ENCODE measurements around the gene HSF4.

The HSF4 gene

DNA sequence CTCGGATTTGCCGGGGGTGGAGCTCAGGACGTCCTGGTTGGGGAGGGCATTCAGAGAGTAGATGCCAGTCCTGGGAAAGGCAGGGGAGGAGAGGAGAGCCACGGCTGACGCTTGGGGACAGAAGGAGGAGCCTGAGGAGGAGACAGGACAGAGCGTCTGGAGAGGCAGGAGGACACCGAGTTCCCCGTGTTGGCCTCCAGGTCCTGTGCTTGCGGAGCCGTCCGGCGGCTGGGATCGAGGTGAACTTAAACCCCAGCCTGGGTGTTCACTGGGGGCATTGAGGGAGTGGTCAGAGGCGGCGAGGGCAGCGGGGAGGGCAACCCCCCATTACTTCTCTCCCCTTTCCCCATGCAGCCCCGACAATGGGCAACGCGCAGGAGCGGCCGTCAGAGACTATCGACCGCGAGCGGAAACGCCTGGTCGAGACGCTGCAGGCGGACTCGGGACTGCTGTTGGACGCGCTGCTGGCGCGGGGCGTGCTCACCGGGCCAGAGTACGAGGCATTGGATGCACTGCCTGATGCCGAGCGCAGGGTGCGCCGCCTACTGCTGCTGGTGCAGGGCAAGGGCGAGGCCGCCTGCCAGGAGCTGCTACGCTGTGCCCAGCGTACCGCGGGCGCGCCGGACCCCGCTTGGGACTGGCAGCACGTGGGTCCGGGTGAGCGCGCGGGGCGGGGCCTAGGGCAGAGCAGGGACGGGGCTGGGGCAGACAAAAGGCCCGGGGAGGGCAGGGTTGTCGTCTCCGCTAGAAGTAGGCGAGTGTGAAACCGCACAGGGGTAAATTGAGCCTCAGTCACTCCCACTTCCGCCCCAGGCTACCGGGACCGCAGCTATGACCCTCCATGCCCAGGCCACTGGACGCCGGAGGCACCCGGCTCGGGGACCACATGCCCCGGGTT lies 9.5 kb downstream of the HSF4 start:
- TF ChIP-seq CTCF (IDR thresholded peaks at IDR 0.05; ENCODE audit: low read depth, low read length, missing control alignments) = no peak
- DNase-seq (ENCODE audit: extremely low read depth, low read depth) = no peak
- peak overlapping the region; percentile 43 for H3K4me3 ChIP-seq (replicated peaks; ENCODE audit: low read depth, low read length)

GRCh38 chr16:67174706-67175231 lies 10.2 kb downstream of the HSF4 start:
- peak overlapping the region; percentile 43 for H3K4me3 ChIP-seq (replicated peaks; ENCODE audit: low read depth, low read length)
- DNase-seq (ENCODE audit: extremely low read depth, low read depth) = no peak
- TF ChIP-seq CTCF (IDR thresholded peaks at IDR 0.05; ENCODE audit: low read depth, low read length, missing control alignments) = no peak

DNA sequence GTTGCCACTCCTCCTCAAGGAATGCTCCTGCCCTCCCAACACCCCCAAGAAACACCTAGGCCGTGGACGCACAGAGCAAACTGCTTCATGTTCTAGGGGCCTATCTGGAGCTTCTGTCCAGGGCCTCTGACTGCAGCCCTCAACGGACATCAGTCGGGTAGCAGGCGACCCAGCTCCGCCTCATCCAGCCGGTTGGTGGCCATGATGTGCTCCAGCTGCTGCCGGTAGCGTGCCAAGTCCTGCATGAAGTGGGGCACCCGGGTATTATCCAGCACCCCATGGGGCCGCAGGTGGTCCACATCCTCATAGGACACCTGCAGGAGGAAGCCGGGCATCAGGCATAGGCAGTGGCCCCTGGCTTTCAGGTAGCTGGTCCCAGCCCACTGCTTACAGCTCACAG lies 12.1 kb downstream of the HSF4 start:
- DNase-seq (ENCODE audit: extremely low read depth, low read depth) = no peak
- no peak overlapping the region for H3K4me3 ChIP-seq (replicated peaks; ENCODE audit: low read depth, low read length)
- TF ChIP-seq CTCF (IDR thresholded peaks at IDR 0.05; ENCODE audit: low read depth, low read length, missing control alignments) = no peak

GRCh38 chr16:67177743-67178699 lies 13.5 kb downstream of the HSF4 start:
- no peak for TF ChIP-seq CTCF (IDR thresholded peaks at IDR 0.05; ENCODE audit: low read depth, low read length, missing control alignments)
- DNase-seq (ENCODE audit: extremely low read depth, low read depth) = no peak
- H3K4me3 ChIP-seq (replicated peaks; ENCODE audit: low read depth, low read length) = peak overlapping the region; percentile 15

DNA sequence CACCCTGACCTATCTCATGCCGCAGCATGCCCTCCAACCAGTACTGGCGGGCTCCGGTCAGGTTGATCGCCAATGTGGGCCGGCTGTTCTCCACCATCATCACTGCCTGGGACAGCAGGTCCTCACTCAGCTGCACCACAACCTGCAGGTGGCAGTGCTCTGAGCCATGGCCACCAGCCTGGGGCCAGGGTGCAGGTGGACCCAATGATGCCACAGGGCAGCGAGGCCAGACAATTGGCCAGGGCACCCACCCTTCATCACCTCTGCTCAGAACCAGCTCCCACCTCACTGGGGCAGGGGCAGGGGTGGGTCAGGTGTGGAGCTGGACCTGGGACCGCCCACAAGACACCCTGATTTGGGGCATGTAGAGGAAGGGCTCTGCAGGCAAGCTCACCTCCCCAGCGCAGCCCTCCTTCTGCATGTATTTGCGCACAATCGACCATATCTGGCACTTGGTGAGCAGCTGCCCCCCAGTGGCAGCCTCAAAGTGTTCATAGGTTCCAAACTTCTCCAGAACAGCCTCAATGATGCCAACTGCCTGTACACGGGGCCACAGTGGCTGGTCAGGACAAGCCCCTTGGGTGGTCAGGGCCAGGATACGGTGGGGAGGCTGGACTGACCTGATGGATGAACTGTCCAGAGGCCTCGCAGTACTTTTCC lies 15.0 kb downstream of the HSF4 start:
- peak; percentile 20 for TF ChIP-seq CTCF (IDR thresholded peaks at IDR 0.05; ENCODE audit: low read depth, low read length, missing control alignments)
- DNase-seq (ENCODE audit: extremely low read depth, low read depth) = no peak
- H3K4me3 ChIP-seq (replicated peaks; ENCODE audit: low read depth, low read length) = no peak overlapping the region

- no peak for TF ChIP-seq CTCF (IDR thresholded peaks at IDR 0.05; ENCODE audit: low read depth, low read length, missing control alignments)
- no peak for DNase-seq (ENCODE audit: extremely low read depth, low read depth)
- H3K4me3 ChIP-seq (replicated peaks; ENCODE audit: low read depth, low read length) = no peak overlapping the region
Observed at GRCh38 chr16:67180166-67180565, 15.6 kb downstream of the HSF4 start.
